Bronchial epithelial cell (primary cell): ENCODE data around the gene TFIP11. TPM values are rescaled to one million over a fixed set of nuclear protein-coding genes. Genes with fewer than 3 reads are reported as not detected.

ENCODE experiments used
- DNase-seq: peaks from one replicate; pipeline ENCODE4 v3.0.0-alpha.2; 2010; ENCODE audit warnings: low read depth
- FAIRE-seq: peaks from 2 replicates; lab custom pipeline; 2011; peaks lifted over from hg19 to GRCh38; lab: Jason Lieb, UNC
- H3K27me3 ChIP-seq: 2 replicates; pipeline ENCODE4 v1.5.1; 2011; ENCODE audit warnings: low read length; ENCODE audit not compliant: control insufficient read depth, insufficient read depth
- H3K36me3 ChIP-seq: 2 replicates; pipeline ENCODE4 v1.5.1; 2011; ENCODE audit warnings: low read length; ENCODE audit not compliant: control insufficient read depth, insufficient read depth
- H3K4me3 ChIP-seq: 2 replicates; pipeline ENCODE4 v1.5.1; 2011; ENCODE audit warnings: mild to moderate bottlenecking, low read depth, low read length, control low read depth
- CTCF ChIP-seq: IDR thresholded peaks from 2 replicates; pipeline ENCODE4 v1.5.1; 2011; ENCODE audit warnings: mild to moderate bottlenecking, moderate library complexity, low read length, control low read depth, inconsistent platforms; ENCODE audit not compliant: insufficient read depth, severe bottlenecking
- total RNA-seq: library from RNA; depleted of rRNA; stranded (reverse); fragments of >200 nt; gene quantifications from 2 replicates; pipeline ENCODE4 v1.2.1, GENCODE V29; 2014

Gene TFIP11
- total RNA-seq, 1 donor from 2014 or later, result 36.9 TPM

GRCh38 chr22:26514419-26515161 is 2.3 kb upstream of the TFIP11 start:
- H3K27me3 ChIP-seq, result no peaks in the 10 kb centered on the region
- H3K36me3 ChIP-seq, result peaks cover 3% of the 10 kb centered on the region
- FAIRE-seq (no peak), DNase-seq (no peak)
- no peak for TF ChIP-seq CTCF
- H3K4me3 ChIP-seq, result no peak overlapping the region

GRCh38 chr22:26513838-26514237 is 1.6 kb upstream of the TFIP11 start:
- Histone ChIP-seq H3K4me3 (no peak overlapping the region), H3K36me3 (peaks cover 7% of the 10 kb centered on the region), H3K27me3 (no peaks in the 10 kb centered on the region)
- FAIRE-seq (no peak), DNase-seq (no peak)
- TF ChIP-seq CTCF, result no peak

- DNase-seq (no peak), FAIRE-seq (no peak)
- Histone ChIP-seq H3K27me3 (no peaks in the 10 kb centered on the region), H3K4me3 (no peak overlapping the region), H3K36me3 (peaks cover 30% of the 10 kb centered on the region)
- no peak for TF ChIP-seq CTCF
Measured at GRCh38 chr22:26508148-26508547, 4.1 kb downstream of the TFIP11 start.

- no peak for TF ChIP-seq CTCF
- DNase-seq (no peak), FAIRE-seq (no peak)
- H3K27me3 ChIP-seq, result no peaks in the 10 kb centered on the region
- no peak overlapping the region for H3K4me3 ChIP-seq
- peaks cover 38% of the 10 kb centered on the region for H3K36me3 ChIP-seq
Measured at GRCh38 chr22:26503758-26504157, 8.5 kb downstream of the TFIP11 start.

GRCh38 chr22:26502688-26503561 is 9.3 kb downstream of the TFIP11 start:
- Histone ChIP-seq H3K4me3 (no peak overlapping the region), H3K36me3 (peaks cover 38% of the 10 kb centered on the region), H3K27me3 (no peaks in the 10 kb centered on the region)
- peak; percentile 68 for TF ChIP-seq CTCF
- DNase-seq (peak; percentile 36), FAIRE-seq (no peak)
